HG02763 (cell line): ENCODE measurements around the gene RXFP3.

Experiments used
- ATAC-seq: cut with Tn5 transposase; IDR thresholded peaks from one replicate; pipeline ENCODE4 v1.9.1; 2021; ENCODE audit warnings: mild to moderate bottlenecking, moderate library complexity; ENCODE audit not compliant: unreplicated experiment

Gene RXFP3

GRCh38 chr5:33976307-33976706, 40.1 kb downstream of the RXFP3 start:
- no peak for ATAC-seq

GRCh38 chr5:33978306-33978705, 42.1 kb downstream of the RXFP3 start:
- no peak for ATAC-seq

DNA sequence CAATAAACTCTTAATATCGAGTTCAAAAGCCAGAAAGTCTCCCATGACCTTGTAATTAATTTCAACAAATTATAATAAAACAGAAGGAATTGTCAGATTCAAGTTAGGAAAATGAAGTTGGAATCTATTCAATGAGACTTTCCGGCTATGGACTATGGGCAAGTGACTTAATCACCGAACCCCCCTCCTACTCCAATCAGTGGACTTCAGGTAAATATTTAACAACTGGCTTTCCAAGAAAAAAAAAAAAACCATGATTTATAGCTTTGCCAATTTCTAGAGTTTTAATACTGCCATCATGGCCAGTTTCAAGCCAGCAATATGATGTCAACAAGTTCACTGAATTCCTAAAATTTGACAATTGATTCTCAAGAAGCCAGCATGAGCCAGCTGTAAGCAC, 43.8 kb downstream of the RXFP3 start:
- ATAC-seq: no peak

DNA sequence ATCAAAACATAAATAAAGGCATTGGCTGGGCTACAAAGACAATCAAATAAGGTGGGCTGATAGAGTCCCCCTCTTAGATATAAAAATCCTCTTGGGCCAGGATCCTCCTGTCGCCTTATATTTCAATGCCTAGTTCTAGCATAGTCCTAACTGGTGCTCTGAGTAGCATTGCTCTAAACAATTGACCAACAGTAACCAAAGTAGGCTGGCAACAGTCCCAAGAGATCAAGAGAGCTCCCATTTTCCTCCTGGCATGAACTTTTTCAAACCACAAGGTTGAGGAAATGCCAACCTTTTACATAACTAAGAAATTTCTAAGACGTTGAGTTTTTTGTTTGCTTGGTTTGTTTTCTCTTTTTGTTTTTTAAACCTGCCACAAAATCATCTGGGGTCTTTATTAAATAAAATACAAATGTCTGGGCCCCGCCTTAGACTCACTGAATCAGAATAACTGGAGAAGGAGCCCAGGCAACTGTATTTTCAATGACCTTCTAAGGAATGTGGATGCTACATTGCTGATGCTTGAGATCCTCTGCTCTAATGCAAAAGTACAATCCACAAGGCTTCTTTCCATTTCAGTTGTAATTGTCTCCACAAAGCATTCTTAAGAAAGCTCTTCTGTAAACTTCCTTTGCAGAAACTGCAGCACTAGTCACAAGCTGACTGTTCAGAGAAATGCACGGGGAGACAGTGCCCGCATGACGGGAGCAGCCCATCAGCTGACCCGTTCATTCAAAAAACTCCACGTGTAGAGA, 45.4 kb downstream of the RXFP3 start:
- no peak for ATAC-seq

DNA sequence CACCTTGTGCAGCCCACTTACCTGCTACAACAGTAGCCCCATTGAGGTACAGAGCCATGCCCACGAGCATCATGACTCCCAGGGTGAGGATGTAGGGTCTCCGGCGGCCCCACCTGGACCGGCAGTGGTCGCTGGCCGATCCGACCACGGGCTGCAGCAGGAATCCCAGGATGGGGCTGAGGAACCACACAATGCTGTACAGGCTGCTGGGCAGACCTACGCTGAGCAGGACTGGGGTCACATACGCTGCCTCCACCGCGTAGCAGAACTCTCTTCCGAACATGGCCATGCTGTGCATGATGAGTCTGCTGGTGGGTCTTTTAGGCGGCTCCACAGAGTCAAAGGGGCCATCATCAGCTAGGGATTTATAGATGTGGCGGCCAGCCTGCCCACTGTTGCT, 48.0 kb downstream of the RXFP3 start:
- no peak for ATAC-seq

- no peak for ATAC-seq
Observed at GRCh38 chr5:33984671-33985124, 48.5 kb downstream of the RXFP3 start, which contains the start of gene SLC45A2. Gene SLC45A2, minus strand, starts transcription at chr5:33984693. Its CDS starts 110 bp downstream, at chr5:33984583.

- ATAC-seq: no peak
Observed at GRCh38 chr5:33985447-33985846, 49.3 kb downstream of the RXFP3 start.
